ENCODE measurements around the gene MRTFB.
A peak's percentile ranks its signal among the peaks of the same experiment; 100 is the strongest.

The MRTFB gene

GRCh38 chr16:14292051-14292825 is 221.1 kb downstream of the MRTFB start:
- no peak for DNase-seq

GRCh38 chr16:14296663-14297062 is 225.5 kb downstream of the MRTFB start:
- no peak for DNase-seq

DNA sequence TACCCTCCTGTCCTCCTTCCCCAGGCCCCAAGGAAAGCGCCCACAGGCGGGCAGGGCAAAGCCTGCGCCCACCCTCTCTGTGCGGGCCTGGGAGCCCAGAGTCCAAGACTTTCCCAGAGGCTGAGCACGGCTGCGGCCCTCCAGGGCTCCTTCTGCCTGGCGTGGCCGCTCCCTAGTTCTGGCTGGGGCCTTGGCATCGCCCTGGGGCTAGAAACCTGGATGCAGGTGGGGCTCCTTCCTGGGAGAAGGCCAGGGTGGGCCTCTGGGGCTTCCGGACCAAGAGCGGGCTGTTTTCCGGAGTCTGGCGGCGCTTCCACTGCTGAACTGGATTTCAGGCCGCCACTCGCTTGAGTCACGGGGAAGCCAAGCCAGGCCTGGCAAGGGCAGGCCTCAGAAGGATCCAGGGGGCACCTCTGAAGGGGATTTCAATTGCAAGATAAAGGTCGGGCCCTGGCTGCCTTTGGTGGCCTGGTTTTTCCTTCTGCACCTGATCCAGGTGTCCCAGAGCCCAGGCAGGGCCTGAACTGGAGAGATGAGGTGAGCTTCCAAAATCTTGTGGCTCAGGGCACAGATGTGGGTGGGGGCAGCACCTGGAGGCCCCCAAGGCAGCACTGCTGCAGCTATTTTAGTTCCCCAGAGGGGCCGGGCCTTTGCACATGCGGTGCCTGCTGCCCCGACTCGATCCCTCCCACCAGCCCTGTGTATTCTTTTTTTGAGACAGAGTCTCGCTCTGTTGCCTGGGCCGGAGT is 227.4 kb downstream of the MRTFB start:
- no peak for DNase-seq

- peak; percentile 39 to 78 (median 52) for DNase-seq
Measured at GRCh38 chr16:14300705-14301168, 229.6 kb downstream of the MRTFB start.

DNA sequence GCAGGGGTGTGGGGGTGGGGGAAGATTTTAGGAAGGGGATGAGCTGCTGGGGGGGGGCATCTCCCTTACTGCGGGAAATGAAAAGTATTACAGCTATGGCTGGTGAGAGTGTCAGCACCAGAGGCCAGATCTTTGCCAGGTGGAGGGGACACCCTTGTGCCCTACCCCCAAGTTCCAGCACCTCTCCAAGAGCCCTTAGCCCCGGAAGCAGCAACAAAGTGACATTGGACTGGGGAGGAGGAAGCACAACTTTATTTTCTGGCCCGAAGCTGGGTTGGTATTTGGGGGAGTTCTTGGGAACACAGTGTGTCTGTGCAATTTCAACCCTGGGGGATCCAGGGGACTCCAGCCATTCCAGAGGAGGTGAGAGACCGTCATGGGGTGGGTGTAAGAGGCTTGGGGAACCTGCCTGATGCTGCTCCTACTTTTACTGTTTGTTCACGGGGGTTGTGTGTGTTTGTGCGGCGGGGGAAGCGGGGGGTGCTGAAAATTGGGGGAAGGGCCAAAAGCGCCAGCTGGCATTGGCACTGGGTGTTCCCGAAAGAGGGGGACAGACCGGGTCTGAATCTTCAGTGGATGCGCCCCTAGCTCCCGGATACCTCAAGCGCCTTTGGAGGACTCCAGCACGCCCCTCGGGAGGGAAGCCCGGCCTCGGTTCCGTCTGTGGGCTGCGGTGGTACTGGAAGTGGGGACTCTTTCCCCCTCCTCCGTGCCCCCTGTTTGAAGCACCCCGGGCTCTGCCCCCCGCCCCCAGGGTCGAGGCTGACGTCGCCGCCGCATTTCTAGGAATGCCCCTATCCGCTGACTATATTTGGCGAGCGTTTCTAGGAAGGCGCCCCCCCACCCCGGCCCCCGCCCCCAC is 230.3 kb downstream of the MRTFB start:
- DNase-seq, result peak in 2 of 3 experiments; percentile 55

DNA sequence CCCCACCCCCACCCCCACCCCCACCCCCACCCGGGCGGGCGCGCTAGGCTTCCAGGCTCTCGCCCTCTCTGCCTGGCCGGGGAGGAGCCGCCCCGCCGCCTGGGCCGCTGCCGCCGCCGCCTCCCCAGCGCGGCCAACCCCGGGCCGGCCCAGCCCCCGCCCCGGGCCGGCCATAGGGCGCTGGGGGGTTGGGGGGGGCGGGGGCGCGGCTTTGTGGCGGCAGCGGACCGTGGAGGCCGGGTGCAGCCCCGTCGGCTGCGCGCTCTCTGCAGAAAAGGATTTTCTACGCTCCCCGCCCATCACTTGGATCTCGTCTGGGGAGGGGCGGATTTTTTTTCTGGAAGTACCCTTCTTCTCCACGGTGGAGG is 230.9 kb downstream of the MRTFB start:
- DNase-seq, result peak in 2 of 3 experiments; percentile 37 to 58

- DNase-seq, result peak in 2 of 3 experiments; percentile 58 to 69
Measured at GRCh38 chr16:14302399-14303181, 231.5 kb downstream of the MRTFB start.

DNA sequence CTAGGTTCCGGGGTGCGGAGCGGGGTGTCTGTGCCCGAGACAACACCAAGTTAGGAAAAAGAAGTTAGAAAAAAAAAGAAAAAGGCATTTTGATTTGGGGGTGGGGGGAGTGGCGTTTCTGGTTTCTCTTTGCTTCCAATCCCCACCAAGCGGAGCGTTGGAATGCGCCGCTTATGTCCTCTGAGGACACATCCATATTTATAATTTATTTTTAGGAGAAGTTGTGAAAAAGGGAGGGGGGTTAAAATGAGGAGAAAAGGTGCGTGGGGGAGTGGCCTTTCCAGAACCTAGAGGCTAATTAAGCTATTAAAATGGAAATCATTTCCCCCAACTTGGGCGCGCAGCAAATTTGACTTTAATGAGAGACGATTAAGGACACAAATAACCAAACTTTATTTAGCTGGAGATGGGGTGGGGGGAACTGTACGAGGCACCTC is 232.1 kb downstream of the MRTFB start:
- no peak for DNase-seq

GRCh38 chr16:14303639-14304394 is 232.7 kb downstream of the MRTFB start:
- no peak for DNase-seq

GRCh38 chr16:14304891-14305460 is 233.9 kb downstream of the MRTFB start:
- no peak for DNase-seq

DNA sequence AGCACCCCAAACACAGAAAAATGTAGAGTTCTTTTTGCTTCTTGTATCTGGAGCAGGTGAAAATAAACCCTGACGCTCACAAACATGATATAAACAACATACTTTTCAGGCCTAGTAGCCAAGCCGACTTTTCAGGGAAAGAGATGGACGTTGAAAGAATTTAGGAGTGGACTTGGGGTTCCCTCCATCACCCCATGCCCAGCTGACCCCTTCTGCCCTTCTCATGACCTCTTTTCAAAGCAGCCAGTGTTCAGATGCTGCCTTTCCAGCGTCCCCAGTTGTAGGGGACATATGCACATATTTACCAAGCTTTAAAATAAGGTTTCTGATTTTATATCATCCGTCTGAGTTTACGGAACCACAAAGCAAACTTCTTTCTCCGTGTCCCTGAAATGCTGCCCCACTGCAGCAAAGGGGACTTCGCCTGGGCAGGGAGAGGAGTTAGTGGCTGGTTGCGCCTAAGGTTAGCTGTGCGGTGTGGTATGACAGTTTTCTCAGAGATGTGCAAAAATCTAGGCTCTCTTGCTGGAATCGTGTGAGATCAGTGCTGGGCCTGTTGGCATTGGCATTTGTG is 235.5 kb downstream of the MRTFB start:
- no peak for DNase-seq

DNA sequence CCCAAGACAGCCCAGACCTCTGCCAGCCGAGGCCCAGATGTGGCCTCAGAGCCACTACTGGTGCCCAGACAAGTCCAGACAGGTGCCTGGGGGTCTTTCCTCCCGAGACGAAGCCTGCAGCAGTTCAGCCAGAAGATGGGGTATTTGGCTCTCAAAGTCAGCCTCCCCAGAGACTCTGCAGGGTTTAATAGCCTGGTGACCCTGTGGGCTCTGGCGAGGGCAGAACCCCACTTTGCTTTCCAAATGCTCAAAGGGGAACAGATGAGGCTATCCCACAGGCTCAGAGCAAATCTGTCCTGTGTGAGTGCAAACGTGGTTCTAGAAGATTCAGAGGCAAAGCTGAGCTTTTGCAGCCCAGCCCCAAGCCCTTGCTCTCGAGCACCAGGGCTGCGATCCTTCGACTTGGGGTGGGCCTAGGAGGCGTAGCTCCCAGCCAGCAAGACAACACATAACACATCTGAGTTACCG is 236.0 kb downstream of the MRTFB start:
- DNase-seq, result no peak

GRCh38 chr16:14307527-14308367 is 236.6 kb downstream of the MRTFB start:
- DNase-seq, result no peak

DNA sequence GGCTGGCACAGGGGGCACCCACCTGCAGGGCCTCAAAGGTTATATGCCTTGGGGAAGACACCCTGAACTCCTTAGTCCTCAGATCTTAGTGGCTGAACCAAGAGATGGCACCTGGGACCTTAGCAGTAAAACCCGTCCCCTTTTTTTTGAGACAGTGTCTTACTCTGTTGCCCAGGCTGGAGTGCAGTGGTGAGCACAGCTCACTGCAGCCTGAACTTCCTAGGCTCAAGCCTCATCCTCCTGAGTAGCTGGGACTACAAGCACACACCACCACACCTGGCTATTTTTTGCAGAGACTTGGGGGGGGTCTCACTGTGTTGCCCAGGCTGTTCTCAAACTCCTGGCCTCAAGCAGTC is 237.2 kb downstream of the MRTFB start:
- DNase-seq, result no peak

- DNase-seq, result no peak
Measured at GRCh38 chr16:14309001-14309886, 238.1 kb downstream of the MRTFB start.

DNA sequence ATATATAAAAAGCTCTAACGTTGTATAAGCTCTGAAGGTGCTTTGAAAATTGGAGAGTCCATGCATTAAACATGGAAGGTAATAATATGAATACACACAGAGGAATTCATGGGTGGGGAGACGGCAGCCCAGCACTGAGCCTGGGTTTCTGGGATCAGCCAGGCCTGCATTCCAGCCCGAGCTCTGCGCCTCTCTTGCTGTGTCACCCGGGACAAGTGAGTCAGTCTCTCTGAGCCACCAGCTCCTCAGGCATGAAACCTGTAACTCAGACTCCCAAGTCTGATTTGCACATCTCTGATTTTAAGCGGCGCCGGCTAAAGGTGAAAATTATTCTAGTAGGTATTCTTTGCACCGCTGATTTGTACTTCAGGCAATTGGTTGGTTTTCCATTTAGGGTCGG is 238.8 kb downstream of the MRTFB start:
- DNase-seq, result no peak

- DNase-seq, result no peak
Measured at GRCh38 chr16:14310519-14310991, 239.4 kb downstream of the MRTFB start.

DNA sequence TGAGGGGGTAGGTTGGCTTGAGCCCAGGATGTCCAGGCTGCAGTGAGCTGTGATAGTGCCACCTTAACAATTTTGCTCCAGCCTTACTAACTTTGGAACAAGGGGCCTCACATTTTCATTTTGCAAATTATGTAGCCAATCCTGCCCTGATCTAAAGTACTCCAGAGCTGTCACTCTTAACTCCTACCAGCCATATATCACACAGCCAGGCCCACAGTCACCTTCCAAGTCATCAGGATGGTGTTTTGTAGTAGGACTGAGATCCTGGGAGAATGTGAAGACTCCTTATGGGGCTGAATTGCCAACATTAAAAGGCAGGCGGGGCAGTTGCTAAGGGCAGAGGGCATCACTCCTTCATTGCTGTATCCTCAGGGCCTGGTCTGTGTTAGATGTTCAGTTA is 243.0 kb downstream of the MRTFB start:
- DNase-seq, result no peak

All from NCI-H1417 (cell line).